Measurements from ENCODE around the gene FBXO48.

Gene FBXO48

DNA sequence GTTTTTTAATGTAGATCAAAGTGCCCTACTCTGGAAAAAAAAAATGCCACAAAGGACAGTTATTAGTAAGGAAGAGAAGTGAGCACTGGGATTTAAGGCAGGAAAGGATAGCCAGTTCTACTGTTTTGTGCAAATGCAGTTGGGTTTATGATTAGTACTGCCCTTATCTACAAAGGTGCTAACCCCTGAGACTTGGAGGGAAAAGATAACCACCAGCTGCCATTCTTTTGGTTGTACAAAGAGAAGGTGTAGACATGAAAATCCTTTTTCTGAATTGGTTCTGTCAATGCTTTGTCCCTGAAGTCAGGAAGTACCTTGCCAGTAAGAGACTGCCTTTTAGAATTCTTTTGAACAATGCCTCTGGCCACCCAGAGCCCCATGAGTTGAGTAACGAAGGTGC is 11.6 kb upstream of the FBXO48 start:
- Histone ChIP-seq H3K9me3 (ENCODE audit: low read length) (no peaks in the 10 kb centered on the region), H3F3A (ENCODE audit: insufficient read depth, low read length) (no peaks in the 10 kb centered on the region), H3K27me3 (ENCODE audit: insufficient read depth, low read length) (no peaks in the 10 kb centered on the region), H3K79me2 (ENCODE audit: insufficient read depth, low read length) (no peaks in the 10 kb centered on the region), H4K20me1 (ENCODE audit: insufficient read depth, low read length) (no peaks in the 10 kb centered on the region), H3K27ac (ENCODE audit: low read depth, low read length, poor library complexity, severe bottlenecking) (no peak overlapping the region), H2AFZ (ENCODE audit: low read length) (no peak overlapping the region), H3K4me3 (ENCODE audit: low read depth, low read length, poor library complexity, severe bottlenecking) (no peak overlapping the region), H3K9me2 (ENCODE audit: low read depth, low read length) (0 out of 2 replicates have a peak, but pooled peaks cover 3% of the 10 kb centered on the region), H3K4me2 (ENCODE audit: low read length) (no peak overlapping the region), H3K9ac (ENCODE audit: low read length) (no peak overlapping the region), H3K4me1 (ENCODE audit: insufficient read depth, low read length, severe bottlenecking) (no peaks in the 10 kb centered on the region), H3K36me3 (ENCODE audit: insufficient read depth, low read length) (no peaks in the 10 kb centered on the region)
- TF ChIP-seq, protein P1, sequence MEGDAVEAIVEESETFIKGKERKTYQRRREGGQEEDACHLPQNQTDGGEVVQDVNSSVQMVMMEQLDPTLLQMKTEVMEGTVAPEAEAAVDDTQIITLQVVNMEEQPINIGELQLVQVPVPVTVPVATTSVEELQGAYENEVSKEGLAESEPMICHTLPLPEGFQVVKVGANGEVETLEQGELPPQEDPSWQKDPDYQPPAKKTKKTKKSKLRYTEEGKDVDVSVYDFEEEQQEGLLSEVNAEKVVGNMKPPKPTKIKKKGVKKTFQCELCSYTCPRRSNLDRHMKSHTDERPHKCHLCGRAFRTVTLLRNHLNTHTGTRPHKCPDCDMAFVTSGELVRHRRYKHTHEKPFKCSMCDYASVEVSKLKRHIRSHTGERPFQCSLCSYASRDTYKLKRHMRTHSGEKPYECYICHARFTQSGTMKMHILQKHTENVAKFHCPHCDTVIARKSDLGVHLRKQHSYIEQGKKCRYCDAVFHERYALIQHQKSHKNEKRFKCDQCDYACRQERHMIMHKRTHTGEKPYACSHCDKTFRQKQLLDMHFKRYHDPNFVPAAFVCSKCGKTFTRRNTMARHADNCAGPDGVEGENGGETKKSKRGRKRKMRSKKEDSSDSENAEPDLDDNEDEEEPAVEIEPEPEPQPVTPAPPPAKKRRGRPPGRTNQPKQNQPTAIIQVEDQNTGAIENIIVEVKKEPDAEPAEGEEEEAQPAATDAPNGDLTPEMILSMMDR (IDR thresholded peaks at IDR 0.05; ENCODE audit: low read length): no peak
- no peak for TF ChIP-seq EZH2 (IDR thresholded peaks at IDR 0.05; ENCODE audit: borderline replicate concordance, low read length)

DNA sequence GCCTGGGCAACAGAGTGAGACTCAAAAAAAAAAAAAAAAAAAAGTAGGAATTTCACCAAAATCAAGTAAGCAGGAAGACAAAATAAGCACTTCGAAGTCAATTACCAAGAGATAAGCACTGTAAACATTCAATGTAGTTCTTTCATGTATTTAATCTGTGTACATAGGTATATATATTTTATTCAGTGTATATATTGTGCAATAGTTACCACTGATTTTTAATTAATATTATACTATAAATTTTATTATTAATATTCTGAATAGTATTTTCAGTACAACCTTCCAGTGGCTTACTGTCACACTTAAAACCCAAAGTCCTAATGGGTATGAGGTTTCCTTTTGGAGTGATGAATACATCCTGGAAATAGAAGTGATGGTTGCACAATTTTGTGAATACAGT is 9.4 kb upstream of the FBXO48 start:
- Histone ChIP-seq H3K9me2 (ENCODE audit: low read depth, low read length) (0 out of 2 replicates have a peak, but pooled peaks cover 3% of the 10 kb centered on the region), H3K9ac (ENCODE audit: low read length) (no peak overlapping the region), H3K79me2 (ENCODE audit: insufficient read depth, low read length) (no peaks in the 10 kb centered on the region), H3K27me3 (ENCODE audit: insufficient read depth, low read length) (no peaks in the 10 kb centered on the region), H3K4me2 (ENCODE audit: low read length) (no peak overlapping the region), H3K27ac (ENCODE audit: low read depth, low read length, poor library complexity, severe bottlenecking) (no peak overlapping the region), H3F3A (ENCODE audit: insufficient read depth, low read length) (no peaks in the 10 kb centered on the region), H3K4me1 (ENCODE audit: insufficient read depth, low read length, severe bottlenecking) (no peaks in the 10 kb centered on the region), H4K20me1 (ENCODE audit: insufficient read depth, low read length) (no peaks in the 10 kb centered on the region), H3K9me3 (ENCODE audit: low read length) (no peaks in the 10 kb centered on the region), H2AFZ (ENCODE audit: low read length) (no peak overlapping the region), H3K36me3 (ENCODE audit: insufficient read depth, low read length) (no peaks in the 10 kb centered on the region), H3K4me3 (ENCODE audit: low read depth, low read length, poor library complexity, severe bottlenecking) (no peak overlapping the region)
- TF ChIP-seq, protein P1 (IDR thresholded peaks at IDR 0.05; ENCODE audit: low read length): no peak
- no peak for TF ChIP-seq EZH2 (IDR thresholded peaks at IDR 0.05; ENCODE audit: borderline replicate concordance, low read length)

DNA sequence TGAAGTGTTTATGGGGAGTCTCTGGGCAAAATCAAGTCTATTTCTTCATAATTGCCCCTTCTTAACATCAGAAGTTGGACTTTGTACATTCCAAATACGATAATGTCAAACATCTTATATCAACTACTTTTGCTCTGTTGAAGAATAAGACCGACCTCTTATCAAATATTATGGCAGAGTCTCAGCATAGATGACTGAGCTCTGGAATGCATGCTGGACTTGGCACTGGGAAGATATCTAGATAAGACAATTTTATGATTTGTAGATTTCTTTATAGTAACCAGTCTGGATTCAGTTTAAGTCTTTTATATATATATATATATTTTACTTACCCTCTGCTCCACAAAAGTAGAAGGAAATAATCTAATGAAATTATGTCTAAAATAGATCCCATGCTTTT is 8.5 kb upstream of the FBXO48 start:
- no peak for TF ChIP-seq EZH2 (IDR thresholded peaks at IDR 0.05; ENCODE audit: borderline replicate concordance, low read length)
- TF ChIP-seq, protein P1 (IDR thresholded peaks at IDR 0.05; ENCODE audit: low read length): no peak
- no peaks in the 10 kb centered on the region for H3K36me3 ChIP-seq (ENCODE audit: insufficient read depth, low read length)
- H3K4me1 ChIP-seq (ENCODE audit: insufficient read depth, low read length, severe bottlenecking): no peaks in the 10 kb centered on the region
- no peak overlapping the region for H3K4me2 ChIP-seq (ENCODE audit: low read length)
- no peak overlapping the region for H2AFZ ChIP-seq (ENCODE audit: low read length)
- no peaks in the 10 kb centered on the region for H3F3A ChIP-seq (ENCODE audit: insufficient read depth, low read length)
- no peak overlapping the region for H3K27ac ChIP-seq (ENCODE audit: low read depth, low read length, poor library complexity, severe bottlenecking)
- no peak overlapping the region for H3K4me3 ChIP-seq (ENCODE audit: low read depth, low read length, poor library complexity, severe bottlenecking)
- no peaks in the 10 kb centered on the region for H4K20me1 ChIP-seq (ENCODE audit: insufficient read depth, low read length)
- no peaks in the 10 kb centered on the region for H3K79me2 ChIP-seq (ENCODE audit: insufficient read depth, low read length)
- no peaks in the 10 kb centered on the region for H3K27me3 ChIP-seq (ENCODE audit: insufficient read depth, low read length)
- no peak overlapping the region for H3K9ac ChIP-seq (ENCODE audit: low read length)
- 0 out of 2 replicates have a peak, but pooled peaks cover 3% of the 10 kb centered on the region for H3K9me2 ChIP-seq (ENCODE audit: low read depth, low read length)
- no peaks in the 10 kb centered on the region for H3K9me3 ChIP-seq (ENCODE audit: low read length)
